ENCODE measurements around the gene CHMP1A. TPM values are rescaled to one million over a fixed set of nuclear protein-coding genes. Genes with fewer than 3 reads are reported as not detected.

Gene CHMP1A
- total and polyA plus RNA-seq, 2 of the 8 experiments (the other 6 are each of a cell fraction or from before 2014, with no cell fraction given): 64.4 to 75.8 TPM

DNA sequence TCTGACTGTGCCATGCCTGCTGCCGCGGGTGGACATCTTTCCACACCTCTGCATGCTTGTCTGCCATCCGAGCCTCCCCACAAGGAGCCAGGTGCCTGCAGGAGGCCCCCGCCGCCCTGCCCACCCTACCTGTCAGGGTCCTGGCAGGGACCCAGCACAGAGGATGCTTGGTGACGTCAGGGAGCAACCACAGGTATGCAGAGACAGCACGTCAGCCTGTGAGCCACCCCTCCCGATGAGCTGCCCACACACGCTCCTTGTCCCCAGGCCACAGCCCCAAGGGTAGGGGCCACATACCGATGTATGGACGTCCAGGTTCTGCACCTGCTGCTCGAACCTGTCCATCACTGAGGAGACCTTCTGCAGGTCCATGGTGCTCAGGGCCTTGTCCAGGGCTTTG, 10.6 kb downstream of the CHMP1A start (continued):
- TF ChIP-seq CHD7 (IDR thresholded peaks at IDR 0.05; ENCODE audit: insufficient replicate concordance, low read length) (no peak), BACH1 (IDR thresholded peaks at IDR 0.05; ENCODE audit: low read length) (no peak), POU5F1 (IDR thresholded peaks at IDR 0.05; ENCODE audit: low read depth, low read length) (no peak), RFX5 (IDR thresholded peaks at IDR 0.05; ENCODE audit: borderline replicate concordance, low read depth, low read length) (no peak), CTCF (IDR thresholded peaks at IDR 0.05; ENCODE audit: control extremely low read depth in 1 of 3, insufficient read depth in 1 of 3, low read depth in 1 of 3, low read length in 3 of 3) (no peak), SIN3A (conservative IDR thresholded peaks at IDR 0.05 in 1 of 2, IDR thresholded peaks at IDR 0.05 in 1 of 2; ENCODE audit: low read depth in 1 of 2, low read length in 2 of 2) (no peak)

Measured in H1 (cell line).